IPS DF 4.7 (cell line): ENCODE measurements around the gene MPG.
A peak's percentile ranks its signal among the peaks of the same experiment; 100 is the strongest.

Experiments
- DNase-seq: peaks from one replicate; pipeline ENCODE4 v3.0.0-alpha.2; 2013; ENCODE audit warnings: low spot score; ENCODE audit errors: extremely low read depth

MPG gene

GRCh38 chr16:50769-51591 lies 27.0 kb upstream of the MPG start:
- no peak for DNase-seq

GRCh38 chr16:53346-54236 lies 24.4 kb upstream of the MPG start, which contains the start of the genes POLR3K and SNRNP25:
POLR3K (minus strand) TSS chr16:53608; CDS start chr16:53586, 22 bp downstream.
SNRNP25 (plus strand) TSS chr16:53828; CDS start chr16:54017, 189 bp downstream.
- peak; percentile 81 for DNase-seq

- DNase-seq, result no peak
Measured at GRCh38 chr16:54237-54581, 23.8 kb upstream of the MPG start.

- DNase-seq, result no peak
Measured at GRCh38 chr16:55571-56136, 22.4 kb upstream of the MPG start.

GRCh38 chr16:56231-56927 lies 21.6 kb upstream of the MPG start:
- DNase-seq, result no peak

GRCh38 chr16:57711-58110 lies 20.3 kb upstream of the MPG start:
- DNase-seq, result no peak

- no peak for DNase-seq
Measured at GRCh38 chr16:58491-59439, 19.3 kb upstream of the MPG start.

GRCh38 chr16:59440-60059 lies 18.5 kb upstream of the MPG start:
- DNase-seq, result no peak

GRCh38 chr16:60166-60565 lies 17.9 kb upstream of the MPG start:
- no peak for DNase-seq

- no peak for DNase-seq
Measured at GRCh38 chr16:60929-61878, 16.8 kb upstream of the MPG start.

GRCh38 chr16:61879-62281 lies 16.1 kb upstream of the MPG start:
- DNase-seq, result no peak

- DNase-seq, result no peak
Measured at GRCh38 chr16:62283-62967, 15.6 kb upstream of the MPG start.

GRCh38 chr16:62968-63391 lies 15.0 kb upstream of the MPG start:
- DNase-seq, result no peak

- no peak for DNase-seq
Measured at GRCh38 chr16:63466-63865, 14.6 kb upstream of the MPG start.

- DNase-seq, result no peak
Measured at GRCh38 chr16:63998-64913, 13.8 kb upstream of the MPG start.

GRCh38 chr16:64914-65255 lies 13.1 kb upstream of the MPG start:
- DNase-seq, result no peak

- DNase-seq, result no peak
Measured at GRCh38 chr16:65745-66144, 12.3 kb upstream of the MPG start.
